HepG2 (cell line): Measurements from ENCODE around the gene PELO. TPM values are rescaled to one million over a fixed set of nuclear protein-coding genes. Genes with fewer than 3 reads are reported as not detected.

ENCODE experiments used
- CSRNP1 ChIP-seq: sonication (generic); formaldehyde crosslinking; IDR thresholded peaks from 2 replicates; pipeline ENCODE4 v1.8.1; 2023; ENCODE audit warnings: mild to moderate bottlenecking, missing genetic modification reagents
- HMGXB4 ChIP-seq, 2 experiments: sonication (generic) in 1 of 2; formaldehyde crosslinking in 1 of 2; IDR thresholded peaks; 2 replicates each; pipeline versions ENCODE4 v1.4.0 to v1.6.1; 2018 to 2020; ENCODE audit warnings: missing genetic modification reagents in 2 of 2, borderline replicate concordance in 1 of 2, low read depth in 1 of 2, mild to moderate bottlenecking in 1 of 2, missing biosample characterization in 1 of 2
- HOXA3 ChIP-seq: sonication (generic); formaldehyde crosslinking; IDR thresholded peaks from 2 replicates; pipeline ENCODE4 v1.5.0; 2020; ENCODE audit warnings: missing genetic modification reagents
- HOXA5 ChIP-seq: sonication (generic); formaldehyde crosslinking; IDR thresholded peaks from 2 replicates; pipeline ENCODE4 v1.4.0; 2020; ENCODE audit warnings: missing genetic modification reagents
- MAX ChIP-seq: IDR thresholded peaks from 2 replicates; pipeline ENCODE4 v1.6.1; 2012; ENCODE audit warnings: inconsistent platforms
- RAD21 ChIP-seq: fragments of 450-650 bp; formaldehyde crosslinking; IDR thresholded peaks from 2 replicates; pipeline ENCODE4 v1.5.0; 2020; ENCODE audit warnings: mild to moderate bottlenecking
- SMC3 ChIP-seq: IDR thresholded peaks from 2 replicates; pipeline ENCODE4 v1.6.1; 2011; ENCODE audit warnings: low read length, improper control_type of control experiment
- SRSF1 ChIP-seq: fragments of 200-400 bp; formaldehyde crosslinking; optimal IDR thresholded peaks from 2 replicates; pipeline ENCODE3; 2017; ENCODE audit warnings: mild to moderate bottlenecking, low read depth, low read length, moderate library complexity
- STAG1 ChIP-seq: sonication (generic); formaldehyde crosslinking; IDR thresholded peaks from 2 replicates; pipeline ENCODE4 v1.4.0; 2020; ENCODE audit warnings: missing genetic modification reagents
- ZBTB10 ChIP-seq: sonication (generic); formaldehyde crosslinking; IDR thresholded peaks from 2 replicates; pipeline ENCODE4 v1.4.0; 2020; ENCODE audit warnings: missing genetic modification reagents, borderline replicate concordance
- ZMYM4 ChIP-seq: sonication (generic); formaldehyde crosslinking; IDR thresholded peaks from 2 replicates; pipeline ENCODE4 v1.8.1; 2023; ENCODE audit warnings: mild to moderate bottlenecking, missing genetic modification reagents
- ZNF143 ChIP-seq: sonication (generic); formaldehyde crosslinking; IDR thresholded peaks from 2 replicates; pipeline ENCODE4 v1.4.0; 2020; ENCODE audit warnings: missing genetic modification reagents
- ZNF574 ChIP-seq: sonication (generic); formaldehyde crosslinking; IDR thresholded peaks from 2 replicates; pipeline ENCODE4 v1.4.0; 2020; ENCODE audit warnings: missing genetic modification reagents
- ZNF746 ChIP-seq: sonication (generic); formaldehyde crosslinking; IDR thresholded peaks from 2 replicates; pipeline ENCODE4 v1.8.0; 2022; ENCODE audit warnings: mild to moderate bottlenecking, missing genetic modification reagents
- ZNF883 ChIP-seq: sonication (generic); formaldehyde crosslinking; IDR thresholded peaks from 2 replicates; pipeline ENCODE4 v1.5.1; 2020; ENCODE audit warnings: mild to moderate bottlenecking, missing genetic modification reagents; ENCODE audit errors: not compliant biosample characterization
- polyA plus RNA-seq, 8 experiments: library from polyadenylated mRNA; depleted of rRNA in 3 of 8; stranded (reverse) in 7 of 8; unstranded in 1 of 8; fragments of >200 nt; fragmentation: Illumina TruSeq in 4 of 8; extraction: Trizol in 4 of 8; gene quantifications; 2 replicates each; pipeline versions ENCODE4 v1.2.1 to v1.2.3, GENCODE V29; 2011 to 2016; ENCODE audit warnings: low read depth in 4 of 8, missing spikeins in 1 of 8, mixed read lengths in 1 of 8; ENCODE audit not compliant: insufficient read depth in 1 of 8
- total RNA-seq, 5 experiments: library from RNA; depleted of rRNA; stranded (reverse); fragments of >200 nt; fragmentation: Illumina TruSeq; extraction: Trizol; gene quantifications; 2 replicates each; pipeline ENCODE4 v1.2.3, GENCODE V29; 2016; ENCODE audit warnings: low read depth in 1 of 5

The PELO gene
- total and polyA plus RNA-seq, 2 of the 13 experiments (the other 11 are each of a cell fraction or from before 2014, with no cell fraction given) = 19.0 to 23.9 TPM

GRCh38 chr5:52786949-52787599, 642 bp upstream of the PELO start (continued):
- TF ChIP-seq ZBTB10 (no peak), ZNF574 (no peak), SRSF1 (no peak), HMGXB4 (CRISPR knock-in tag; IDR thresholded peaks at IDR 0.05; ENCODE audit: borderline replicate concordance in 1 of 2, low read depth in 1 of 2) (peak in 1 of 2 experiments; percentile 73; a peak in 1 of 4 replicates), HOXA3 (CRISPR knock-in tag) (no peak), STAG1 (peak; percentile 89), MAX (0 out of 2 replicates have a peak, but pooled peaks have one; percentile 20), ZMYM4 (CRISPR knock-in tag) (no peak), ZNF143 (CRISPR knock-in tag) (no peak), RAD21 (CRISPR knock-in tag) (peak; percentile 57; the same call in 1 of the 2 replicates), HOXA5 (CRISPR knock-in tag) (peak; percentile 30; the same call in 1 of the 2 replicates), SMC3 (peak; percentile 25; the same call in 1 of the 2 replicates), ZNF746 (CRISPR knock-in tag) (no peak), CSRNP1 (CRISPR knock-in tag) (no peak), ZNF883 (CRISPR knock-in tag) (no peak)
